ENCODE results near the gene TMEM130. TPM values are rescaled to one million over a fixed set of nuclear protein-coding genes. Genes with fewer than 3 reads are reported as not detected.

Gene TMEM130
- total RNA-seq, 2 experiments from 2014 or later = 0.39 TPM; not detected in 1

DNA sequence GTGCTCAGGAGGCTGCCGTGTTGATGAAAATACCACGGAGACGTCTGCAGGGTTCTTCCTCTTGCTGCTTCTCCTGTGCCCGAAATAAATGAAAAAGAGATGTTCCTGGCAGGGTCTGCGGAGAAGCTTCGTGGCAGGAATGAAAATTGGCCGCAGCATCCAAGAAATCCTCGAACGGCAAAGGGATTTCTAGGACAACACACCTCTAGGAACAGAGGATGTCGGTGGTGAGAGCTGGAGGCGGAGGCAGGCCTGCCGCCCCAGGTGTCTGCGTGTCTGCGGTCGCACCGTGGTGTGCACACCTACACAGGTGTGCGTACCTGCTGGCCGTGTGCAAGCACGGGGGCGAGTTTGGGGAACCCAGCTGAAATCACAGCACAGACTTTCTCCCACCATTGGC, 43.4 kb downstream of the TMEM130 start:
- H3K36me3 Mint-ChIP-seq (ENCODE audit: low read depth) = no peaks in the 10 kb centered on the region
- H3K9me3 Mint-ChIP-seq = no peaks in the 10 kb centered on the region
- no peak overlapping the region for H3K27ac Mint-ChIP-seq
- no peaks in the 10 kb centered on the region for H3K4me1 Mint-ChIP-seq (ENCODE audit: low read depth)
- intact Hi-C loops (cut with DNase I, micrococcal nuclease) = no loop called here
- H3K4me3 Mint-ChIP-seq = no peak overlapping the region
- Histone ChIP-seq H3K9me3 (ENCODE audit: control insufficient read depth in 1 of 2, insufficient read depth in 1 of 2, low read length in 2 of 2) (peaks cover 0 to 4% of the 10 kb centered on the region in 2 experiments), H3K36me3 (ENCODE audit: insufficient read depth, low read length) (no peaks in the 10 kb centered on the region), H3K27me3 (ENCODE audit: control insufficient read depth in 1 of 2, insufficient read depth in 2 of 2, low read length in 2 of 2) (no peaks in the 10 kb centered on the region), H3K27ac (ENCODE audit: low read depth in 1 of 2, low read length in 2 of 2) (no peak overlapping the region), H3K4me1 (ENCODE audit: insufficient read depth, low read length) (no peaks in the 10 kb centered on the region), H3K4me3 (ENCODE audit: low read length) (no peak overlapping the region)
- ChIA-PET CTCF (no interaction called here), POLR2A (no interaction called here)
- ATAC-seq (ENCODE audit: poor library complexity) (no peak), DNase-seq (no peak)
- TF ChIP-seq, protein P1, sequence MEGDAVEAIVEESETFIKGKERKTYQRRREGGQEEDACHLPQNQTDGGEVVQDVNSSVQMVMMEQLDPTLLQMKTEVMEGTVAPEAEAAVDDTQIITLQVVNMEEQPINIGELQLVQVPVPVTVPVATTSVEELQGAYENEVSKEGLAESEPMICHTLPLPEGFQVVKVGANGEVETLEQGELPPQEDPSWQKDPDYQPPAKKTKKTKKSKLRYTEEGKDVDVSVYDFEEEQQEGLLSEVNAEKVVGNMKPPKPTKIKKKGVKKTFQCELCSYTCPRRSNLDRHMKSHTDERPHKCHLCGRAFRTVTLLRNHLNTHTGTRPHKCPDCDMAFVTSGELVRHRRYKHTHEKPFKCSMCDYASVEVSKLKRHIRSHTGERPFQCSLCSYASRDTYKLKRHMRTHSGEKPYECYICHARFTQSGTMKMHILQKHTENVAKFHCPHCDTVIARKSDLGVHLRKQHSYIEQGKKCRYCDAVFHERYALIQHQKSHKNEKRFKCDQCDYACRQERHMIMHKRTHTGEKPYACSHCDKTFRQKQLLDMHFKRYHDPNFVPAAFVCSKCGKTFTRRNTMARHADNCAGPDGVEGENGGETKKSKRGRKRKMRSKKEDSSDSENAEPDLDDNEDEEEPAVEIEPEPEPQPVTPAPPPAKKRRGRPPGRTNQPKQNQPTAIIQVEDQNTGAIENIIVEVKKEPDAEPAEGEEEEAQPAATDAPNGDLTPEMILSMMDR (IDR thresholded peaks at IDR 0.05) = no peak
- peaks cover 14% of the 10 kb centered on the region for H3K27me3 Mint-ChIP-seq

GRCh38 chr7:98823226-98823625, 46.6 kb downstream of the TMEM130 start:
- DNase-seq = no peak
- Histone ChIP-seq H3K9me3 (ENCODE audit: control insufficient read depth in 1 of 2, insufficient read depth in 1 of 2, low read length in 2 of 2) (peaks cover 0 to 8% of the 10 kb centered on the region in 2 experiments), H3K27ac (ENCODE audit: low read depth in 1 of 2, low read length in 2 of 2) (no peak overlapping the region), H3K4me1 (ENCODE audit: insufficient read depth, low read length) (no peaks in the 10 kb centered on the region), H3K27me3 (ENCODE audit: control insufficient read depth in 1 of 2, insufficient read depth in 2 of 2, low read length in 2 of 2) (no peaks in the 10 kb centered on the region), H3K36me3 (ENCODE audit: insufficient read depth, low read length) (no peaks in the 10 kb centered on the region), H3K4me3 (ENCODE audit: low read length) (no peak overlapping the region)
- ChIA-PET POLR2A (no interaction called here), CTCF (no interaction called here)
- H3K4me1 Mint-ChIP-seq (ENCODE audit: low read depth) = no peaks in the 10 kb centered on the region
- intact Hi-C loops (cut with DNase I, micrococcal nuclease) = no loop called here
- H3K36me3 Mint-ChIP-seq (ENCODE audit: low read depth) = no peaks in the 10 kb centered on the region
- no peak overlapping the region for H3K27ac Mint-ChIP-seq
- H3K4me3 Mint-ChIP-seq = no peak overlapping the region
- H3K9me3 Mint-ChIP-seq = no peaks in the 10 kb centered on the region
- ATAC-seq (ENCODE audit: poor library complexity) = no peak
- H3K27me3 Mint-ChIP-seq = peaks cover 12% of the 10 kb centered on the region
- TF ChIP-seq, protein P1 (IDR thresholded peaks at IDR 0.05) = no peak

DNA sequence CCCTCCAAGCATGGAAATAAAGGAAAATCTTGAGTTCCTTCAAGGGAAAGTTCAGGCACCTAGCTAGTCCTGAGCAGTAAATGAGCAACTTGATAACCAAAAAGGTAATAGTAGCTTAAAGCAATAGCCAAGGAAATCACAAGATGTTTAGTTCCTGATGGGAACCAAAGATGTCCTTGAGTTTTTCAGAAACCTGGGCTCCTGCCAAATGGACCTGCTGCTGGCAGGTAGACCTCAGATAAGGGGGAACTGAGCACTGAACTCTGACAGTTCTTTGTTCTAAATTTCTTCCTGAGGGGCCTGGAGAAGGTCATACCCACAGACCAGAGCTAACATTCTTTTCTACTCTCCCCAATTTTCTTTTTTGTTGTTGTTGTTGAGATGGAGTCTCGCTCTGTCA, 48.5 kb downstream of the TMEM130 start:
- ChIA-PET POLR2A (no interaction called here), CTCF (no interaction called here)
- Histone ChIP-seq H3K4me3 (ENCODE audit: low read length) (no peak overlapping the region), H3K27me3 (ENCODE audit: control insufficient read depth in 1 of 2, insufficient read depth in 2 of 2, low read length in 2 of 2) (no peaks in the 10 kb centered on the region), H3K4me1 (ENCODE audit: insufficient read depth, low read length) (no peaks in the 10 kb centered on the region), H3K9me3 (ENCODE audit: control insufficient read depth in 1 of 2, insufficient read depth in 1 of 2, low read length in 2 of 2) (peaks cover 0 to 4% of the 10 kb centered on the region in 2 experiments), H3K36me3 (ENCODE audit: insufficient read depth, low read length) (no peaks in the 10 kb centered on the region), H3K27ac (ENCODE audit: low read depth in 1 of 2, low read length in 2 of 2) (no peak overlapping the region)
- Mint-ChIP-seq H3K4me3 (no peak overlapping the region), H3K27ac (no peak overlapping the region), H3K4me1 (ENCODE audit: low read depth) (no peaks in the 10 kb centered on the region), H3K27me3 (peaks cover 19% of the 10 kb centered on the region), H3K9me3 (no peaks in the 10 kb centered on the region), H3K36me3 (ENCODE audit: low read depth) (no peaks in the 10 kb centered on the region)
- no peak for ATAC-seq (ENCODE audit: poor library complexity)
- intact Hi-C loops (cut with DNase I, micrococcal nuclease) = no loop called here
- no peak for DNase-seq
- TF ChIP-seq, protein P1 (IDR thresholded peaks at IDR 0.05) = no peak
